AG09319 (cell line): Measurements from ENCODE around the gene TOR4A.

Experiments
- DNase-seq: peaks from one replicate; pipeline ENCODE4 v3.0.0-alpha.2; 2010; ENCODE audit warnings: low read depth; ENCODE audit errors: extremely low read depth
- TF ChIP-seq, protein P1 (sequence below): IDR thresholded peaks from 2 replicates; pipeline ENCODE4 v1.5.1; 2011; ENCODE audit warnings: low read depth, mild to moderate bottlenecking, inconsistent platforms, low read length, moderate library complexity

Gene TOR4A

DNA sequence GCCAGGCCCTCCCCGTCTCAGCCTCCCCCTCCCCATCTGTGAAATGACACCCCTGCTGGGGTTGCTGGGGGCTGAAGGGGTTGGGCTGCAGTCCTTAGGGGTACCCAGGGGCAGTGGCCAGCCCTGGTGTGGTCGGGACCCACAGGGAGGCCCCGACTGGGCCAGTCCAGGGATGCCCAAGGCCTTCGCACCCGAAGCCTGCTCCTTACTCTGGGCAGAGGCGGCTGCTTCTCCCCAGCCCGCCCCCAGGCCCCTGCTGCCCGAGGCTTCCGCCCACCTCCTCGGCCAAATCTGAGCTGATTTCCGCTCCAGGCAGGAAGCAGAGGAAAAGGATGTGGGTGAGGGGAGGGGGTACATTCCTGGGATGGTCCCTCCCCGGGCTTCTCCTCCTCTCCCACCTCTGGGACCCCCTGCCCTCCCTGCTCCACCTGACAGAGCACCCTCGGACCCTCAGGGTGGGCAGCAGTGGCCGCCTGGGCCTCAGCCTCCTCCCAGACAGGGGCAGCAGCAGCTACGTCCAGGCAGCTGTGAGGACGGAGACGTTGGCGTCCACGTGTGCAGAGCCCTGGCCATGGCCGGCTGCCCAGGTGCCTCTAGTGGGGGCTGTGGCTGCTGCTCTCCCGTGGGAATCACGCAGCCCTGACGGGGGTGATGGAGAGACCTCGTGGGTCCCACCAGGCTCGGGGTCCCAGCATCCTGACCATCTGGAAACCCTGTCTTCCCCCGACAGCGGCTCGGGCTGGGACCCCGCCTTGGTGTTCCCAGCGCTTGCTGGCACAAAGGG is 28.7 kb downstream of the TOR4A start:
- TF ChIP-seq, protein P1, sequence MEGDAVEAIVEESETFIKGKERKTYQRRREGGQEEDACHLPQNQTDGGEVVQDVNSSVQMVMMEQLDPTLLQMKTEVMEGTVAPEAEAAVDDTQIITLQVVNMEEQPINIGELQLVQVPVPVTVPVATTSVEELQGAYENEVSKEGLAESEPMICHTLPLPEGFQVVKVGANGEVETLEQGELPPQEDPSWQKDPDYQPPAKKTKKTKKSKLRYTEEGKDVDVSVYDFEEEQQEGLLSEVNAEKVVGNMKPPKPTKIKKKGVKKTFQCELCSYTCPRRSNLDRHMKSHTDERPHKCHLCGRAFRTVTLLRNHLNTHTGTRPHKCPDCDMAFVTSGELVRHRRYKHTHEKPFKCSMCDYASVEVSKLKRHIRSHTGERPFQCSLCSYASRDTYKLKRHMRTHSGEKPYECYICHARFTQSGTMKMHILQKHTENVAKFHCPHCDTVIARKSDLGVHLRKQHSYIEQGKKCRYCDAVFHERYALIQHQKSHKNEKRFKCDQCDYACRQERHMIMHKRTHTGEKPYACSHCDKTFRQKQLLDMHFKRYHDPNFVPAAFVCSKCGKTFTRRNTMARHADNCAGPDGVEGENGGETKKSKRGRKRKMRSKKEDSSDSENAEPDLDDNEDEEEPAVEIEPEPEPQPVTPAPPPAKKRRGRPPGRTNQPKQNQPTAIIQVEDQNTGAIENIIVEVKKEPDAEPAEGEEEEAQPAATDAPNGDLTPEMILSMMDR: no peak
- DNase-seq: no peak

DNA sequence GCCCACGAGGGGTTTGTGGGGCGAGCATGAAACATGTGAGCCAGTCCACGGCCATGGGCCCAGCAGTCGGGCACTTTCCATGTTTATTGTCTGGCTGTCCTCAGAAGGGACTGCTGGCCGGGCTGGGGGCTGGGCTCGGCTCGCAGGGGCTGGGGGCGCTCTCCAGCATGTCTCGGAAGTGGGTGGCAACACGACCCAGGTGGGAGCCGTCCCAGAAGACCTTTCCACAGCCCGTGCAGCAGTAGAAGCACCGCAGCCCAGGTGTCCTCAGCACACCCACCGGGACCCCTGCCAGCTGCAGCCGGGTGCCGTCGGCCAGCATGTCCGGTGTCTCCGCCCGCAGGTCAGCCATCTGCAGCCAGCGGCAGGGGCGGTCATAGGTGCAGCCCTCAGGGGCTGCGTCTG is 29.3 kb downstream of the TOR4A start:
- no peak for DNase-seq
- TF ChIP-seq, protein P1: no peak

DNA sequence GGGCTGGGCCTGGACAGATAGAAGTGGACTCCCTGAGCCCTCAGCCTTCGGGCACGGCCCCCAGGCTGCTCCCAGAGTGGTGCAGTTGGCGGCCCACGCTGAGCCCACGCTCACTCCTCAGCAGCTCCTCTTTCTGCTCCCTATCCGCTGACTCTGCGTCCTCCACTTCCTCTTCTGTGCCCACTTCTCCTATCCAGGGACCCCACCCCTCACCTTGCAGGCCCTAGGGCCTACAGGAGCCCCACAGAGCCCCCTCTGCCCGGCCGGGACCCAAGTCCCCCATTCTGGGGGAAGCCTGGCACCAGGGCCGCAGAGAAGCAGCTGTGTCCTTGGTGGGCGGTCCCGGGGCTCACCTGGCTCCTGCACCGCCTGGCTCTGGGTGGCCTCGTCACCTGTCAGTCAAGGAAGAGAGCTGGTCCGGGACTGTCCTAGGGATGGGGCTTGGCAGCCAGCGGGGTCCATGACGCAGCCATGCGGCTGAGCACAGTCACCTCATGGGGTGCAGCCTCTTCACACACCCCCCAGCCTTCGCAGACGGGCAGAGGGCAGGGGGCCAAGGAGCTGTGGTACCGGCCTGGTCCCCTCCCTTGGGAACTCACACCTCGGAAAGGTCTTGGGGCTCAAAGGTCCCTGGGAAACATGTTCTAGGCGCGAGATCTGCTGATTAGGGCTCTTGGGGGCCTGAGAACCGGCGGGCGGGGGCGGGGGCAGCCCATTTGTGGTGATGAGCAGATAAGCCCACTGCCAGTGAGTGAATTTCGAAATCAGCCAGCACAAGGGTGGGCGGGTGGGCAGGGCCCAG is 29.9 kb downstream of the TOR4A start:
- DNase-seq: no peak
- TF ChIP-seq, protein P1: no peak

DNA sequence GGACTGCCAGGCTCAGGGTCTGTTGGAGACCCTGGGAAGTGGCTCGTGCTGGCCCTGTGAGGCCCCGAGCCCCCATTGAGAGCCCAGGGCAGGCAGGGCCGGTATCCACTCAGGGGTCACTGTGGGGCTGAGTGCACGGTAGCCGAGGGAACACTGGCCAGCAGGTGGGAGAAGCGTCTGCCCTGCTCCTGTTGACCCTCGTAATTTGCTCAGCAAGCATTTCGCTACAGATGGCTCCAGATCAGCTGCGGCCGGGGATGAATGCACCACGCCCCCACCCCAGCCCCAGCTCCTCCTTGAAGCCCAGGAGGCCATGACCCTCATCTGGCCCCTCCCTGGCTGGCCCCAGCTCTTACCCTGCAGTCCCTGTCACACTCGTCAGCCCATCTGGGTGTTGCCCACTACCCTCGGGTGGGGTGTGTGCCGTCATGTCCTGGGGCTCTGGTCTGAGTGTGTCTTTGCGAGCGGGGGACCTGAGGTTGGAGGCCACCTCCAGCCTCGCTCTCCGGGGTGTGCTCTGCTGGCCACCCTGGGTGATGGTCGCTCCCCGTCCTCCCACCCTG is 30.6 kb downstream of the TOR4A start:
- TF ChIP-seq, protein P1: no peak
- no peak for DNase-seq

DNA sequence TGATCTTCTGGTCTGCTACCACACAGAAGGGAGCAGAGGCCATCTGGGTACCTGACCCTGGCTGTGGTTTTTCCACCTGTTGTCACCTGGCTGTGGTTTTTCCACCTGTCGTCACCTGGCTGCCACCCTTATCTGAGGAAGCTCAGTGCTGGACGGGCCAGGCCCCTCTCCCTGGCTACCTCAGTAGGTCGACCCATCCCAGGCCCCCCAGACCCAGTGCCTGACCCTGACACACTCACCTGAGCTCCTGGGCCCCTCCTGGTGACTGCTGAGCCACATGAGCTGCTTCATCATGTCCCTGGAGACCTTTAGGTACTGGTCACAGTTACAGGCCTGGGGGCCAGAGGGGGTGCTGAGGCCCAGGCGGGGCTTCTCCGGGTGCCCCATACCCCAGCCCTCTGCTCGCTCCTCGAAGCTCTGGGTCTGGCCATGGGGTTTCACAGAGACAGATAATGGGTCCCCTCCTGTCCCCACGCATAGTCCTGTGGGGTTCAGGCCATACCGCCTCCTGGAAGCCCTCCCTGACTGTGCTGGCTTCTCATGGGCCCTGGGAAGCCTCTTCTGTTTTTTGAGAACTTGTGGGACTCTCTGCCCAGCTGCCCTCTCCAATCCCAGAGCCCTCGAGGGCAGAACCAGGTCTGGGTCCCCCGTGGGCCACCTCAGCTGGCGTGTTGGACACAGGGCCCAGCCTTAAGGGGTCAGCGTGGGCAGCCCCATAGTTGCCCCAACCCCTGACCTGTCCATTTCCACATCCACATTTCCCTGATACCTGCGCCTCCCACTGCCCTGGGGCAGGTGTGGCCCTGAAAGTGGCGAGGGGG is 32.1 kb downstream of the TOR4A start:
- DNase-seq: no peak

DNA sequence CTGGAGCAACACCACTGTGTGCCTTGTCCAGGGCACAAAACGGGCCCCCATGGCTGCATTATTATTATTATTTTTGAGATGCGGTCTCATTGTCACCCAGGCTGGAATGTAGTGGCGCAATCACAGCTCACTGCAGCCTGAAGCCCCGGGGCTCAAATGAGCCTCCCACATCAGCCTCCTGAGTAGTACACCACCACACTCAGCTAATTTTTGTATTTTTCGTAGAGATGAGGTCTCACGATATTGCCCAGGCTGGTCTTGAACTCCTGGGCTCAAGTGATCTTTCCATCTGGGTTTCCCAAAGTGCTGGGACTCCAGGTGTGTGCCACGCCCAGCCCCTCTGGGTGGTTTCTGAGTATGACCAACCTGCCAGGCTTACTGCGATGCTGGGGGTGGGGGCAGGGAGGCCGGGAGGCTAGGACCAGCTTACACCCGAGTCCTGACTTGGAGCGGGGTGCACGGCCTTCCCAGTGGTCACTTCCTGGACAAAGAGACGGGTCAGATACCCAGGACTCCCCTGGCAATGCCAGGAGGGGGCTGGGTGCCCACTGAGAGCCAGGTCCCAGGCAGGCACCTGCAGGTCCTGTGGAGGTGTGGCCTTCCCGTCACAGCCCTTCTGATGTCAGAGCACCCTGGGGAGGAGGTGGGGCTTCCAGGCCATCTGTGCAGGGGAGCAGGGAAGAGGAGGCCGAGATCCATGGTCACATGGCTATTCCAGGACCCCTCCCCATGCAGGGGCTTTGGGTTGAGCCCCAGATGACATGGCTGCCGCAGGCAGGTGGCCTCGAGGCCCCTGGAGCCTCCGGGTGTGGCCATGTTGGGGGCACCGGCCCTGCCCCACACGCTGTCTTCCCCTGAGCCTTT is 32.9 kb downstream of the TOR4A start:
- no peak for DNase-seq
- TF ChIP-seq, protein P1: no peak

More for the DNA sequence above, 32.1 kb downstream of the TOR4A start:
- TF ChIP-seq, protein P1: no peak
